G401 (cell line): ENCODE results near the gene ERCC3. TPM values are rescaled to one million over a fixed set of nuclear protein-coding genes. Genes with fewer than 3 reads are reported as not detected.
A peak's percentile ranks its signal among the peaks of the same experiment; 100 is the strongest.

ENCODE experiments used
- DNase-seq: peaks from one replicate; pipeline ENCODE4 v3.0.0-alpha.2; 2015; ENCODE audit warnings: low spot score
- in situ Hi-C: cut with HindIII; loops from 2 replicates; pipeline ENCODE4 v1.10.0; 2016; ENCODE audit warnings: low sequenced_read_pairs, mixed read lengths
- total RNA-seq: library from RNA; depleted of rRNA; stranded (reverse); fragments of >200 nt; shearing (Covaris generic); gene quantifications from 2 replicates; pipeline ENCODE4 v1.2.3, GENCODE V29; 2014; rRNA removed

ERCC3 gene
- total RNA-seq = 38.4 and 54.4 TPM in 2 replicates

DNA sequence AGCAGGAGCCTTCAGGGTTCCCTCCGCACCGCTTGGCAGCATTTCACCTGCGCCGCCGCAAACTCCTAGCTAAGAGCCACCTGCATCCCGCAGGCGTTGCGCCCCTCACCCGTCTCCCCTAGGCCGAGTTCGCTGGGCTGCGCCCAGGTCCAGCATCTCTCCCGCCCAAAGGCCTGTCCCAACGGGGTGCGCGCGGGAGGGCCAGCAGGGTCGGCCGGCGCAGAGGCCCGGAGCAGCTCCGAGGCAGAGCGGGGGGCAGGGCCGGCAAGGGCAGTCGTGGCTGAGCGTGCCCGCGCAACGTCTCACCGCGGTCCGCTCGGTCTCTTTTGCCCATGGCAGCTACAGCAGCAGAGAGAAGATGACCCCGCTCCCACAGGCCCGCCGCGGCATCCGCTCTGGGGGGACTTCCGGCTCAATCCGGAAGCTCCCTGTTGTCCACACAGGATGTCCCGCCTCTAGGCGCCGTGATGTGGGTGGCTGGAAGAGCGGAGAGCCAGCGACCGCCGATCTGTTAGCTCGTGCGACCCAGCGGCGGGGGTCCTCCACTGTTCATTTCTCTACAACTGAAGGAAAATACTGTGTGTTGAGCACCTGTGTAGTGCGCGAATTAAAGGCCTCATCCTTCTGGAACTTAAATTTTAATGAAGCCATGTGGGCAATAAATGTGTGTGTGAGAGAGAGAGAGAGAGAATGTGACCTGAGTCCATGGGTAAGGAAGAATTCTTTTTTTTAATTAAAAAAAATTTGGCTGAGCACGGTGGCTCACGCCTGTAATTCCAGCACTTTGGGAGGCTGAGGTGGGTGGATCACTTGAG, at the start of gene ERCC3:
TSS of gene ERCC3 (minus strand) at position 397 of the 815 bp plus-strand sequence. CDS start at position 334, 63 bp downstream.
- DNase-seq = peak; percentile 88
- in situ Hi-C loops = no loop called here

DNA sequence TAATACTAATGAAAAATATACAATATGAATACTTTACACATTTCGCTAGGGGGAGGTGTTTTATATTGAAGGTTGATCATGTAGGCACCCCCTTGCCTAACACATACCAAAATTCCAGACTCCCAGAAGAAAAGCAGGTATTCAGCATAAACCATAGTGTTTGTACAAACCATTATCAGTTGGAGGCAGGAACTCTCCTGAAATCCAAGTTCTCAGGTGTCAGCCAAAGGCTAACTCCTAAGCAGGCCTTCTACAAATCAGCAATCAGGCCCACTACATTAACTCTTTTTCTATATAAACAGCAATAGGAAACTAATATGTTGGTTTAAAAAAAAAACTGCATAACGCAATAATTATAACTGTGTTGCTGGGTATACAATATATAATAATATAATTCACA, 49.3 kb upstream of the ERCC3 start:
- in situ Hi-C loops = no loop called here
- no peak for DNase-seq

DNA sequence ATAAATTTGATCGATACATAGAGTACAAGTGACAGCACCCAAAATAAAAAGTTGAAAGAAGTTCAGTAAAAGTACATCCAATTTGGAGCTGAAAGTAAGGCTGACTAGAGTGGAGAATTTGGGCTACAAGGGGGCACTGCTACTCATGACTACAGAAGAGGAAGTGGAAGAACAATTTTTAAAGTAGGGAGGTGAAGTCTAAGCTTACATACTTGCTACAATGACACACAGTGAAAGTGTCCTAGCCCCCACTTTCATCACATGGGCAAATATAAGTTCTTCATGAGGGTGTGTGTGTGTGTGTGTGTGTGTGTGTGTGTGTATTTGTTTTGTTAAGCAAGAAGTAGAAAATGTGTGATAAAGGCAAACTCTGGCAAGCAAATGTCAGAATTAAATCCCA, 48.2 kb upstream of the ERCC3 start:
- in situ Hi-C loops = no loop called here
- DNase-seq = no peak

DNA sequence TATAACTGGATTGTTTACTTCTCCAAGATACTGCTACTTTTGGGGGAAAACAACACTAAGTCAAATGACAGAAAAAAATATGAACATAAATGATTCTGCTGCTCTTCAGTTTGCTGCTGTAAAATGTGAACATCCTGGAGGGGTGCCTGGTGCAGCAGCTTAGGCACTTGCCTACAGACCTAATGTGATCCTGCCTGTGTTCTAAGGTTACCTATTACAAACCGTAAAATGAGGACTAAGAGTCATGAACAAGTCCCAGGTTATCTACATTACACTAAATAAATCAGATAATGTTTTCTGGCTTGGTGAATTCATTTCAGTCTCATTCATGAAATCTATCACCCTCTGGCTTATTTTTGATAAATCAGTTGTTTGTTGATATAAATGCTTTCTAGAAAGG, 38.4 kb upstream of the ERCC3 start:
- in situ Hi-C loops = no loop called here
- DNase-seq = no peak

DNA sequence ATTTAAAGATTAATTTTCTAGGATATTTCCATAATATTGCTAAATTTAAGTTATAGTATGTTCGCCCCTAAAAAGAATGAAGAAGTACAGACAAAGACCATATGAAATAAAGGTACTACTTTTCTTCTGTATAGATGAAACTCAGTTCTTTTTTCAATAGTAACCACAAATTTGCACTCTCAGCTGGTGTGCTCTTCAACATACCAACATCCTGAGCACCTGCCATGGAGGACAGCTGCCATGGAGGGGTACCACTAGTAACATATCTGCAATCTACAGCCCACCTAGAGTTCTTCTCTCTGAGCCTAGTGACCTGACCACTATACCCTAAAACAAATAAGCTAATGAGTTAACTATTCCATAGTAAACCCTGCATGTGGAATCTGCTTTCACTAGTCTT, 36.8 kb upstream of the ERCC3 start:
- DNase-seq = no peak
- in situ Hi-C loops = no loop called here

DNA sequence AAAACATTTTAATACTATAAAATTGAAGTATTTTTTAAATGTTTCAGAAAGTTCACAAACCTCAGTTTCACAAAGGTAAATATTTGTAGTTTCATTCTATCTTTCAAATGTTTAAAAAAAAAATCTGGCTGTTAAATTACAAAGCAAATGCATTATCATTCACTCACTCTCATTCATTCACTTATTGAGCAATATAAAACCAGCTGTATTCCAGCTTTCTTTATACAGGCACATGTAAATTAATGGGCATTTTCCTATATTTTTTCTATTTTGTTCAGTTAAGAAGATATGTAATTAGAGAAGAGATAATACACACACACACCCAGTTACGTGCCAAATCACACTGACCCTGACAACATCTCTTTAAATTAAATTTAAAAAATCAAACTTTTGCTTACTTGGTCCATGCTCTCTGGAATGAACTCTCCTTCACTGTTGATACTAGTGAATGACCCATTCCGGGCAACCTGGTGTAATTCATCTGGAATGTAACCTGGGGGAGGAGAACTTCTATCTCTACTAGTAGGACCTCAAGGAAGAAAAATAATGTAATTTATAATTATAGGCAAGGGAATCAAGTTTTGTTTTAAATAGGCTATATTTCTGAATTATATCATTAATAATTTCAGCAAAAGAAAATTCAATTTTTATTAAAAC, 32.5 kb upstream of the ERCC3 start:
- in situ Hi-C loops = no loop called here
- no peak for DNase-seq

DNA sequence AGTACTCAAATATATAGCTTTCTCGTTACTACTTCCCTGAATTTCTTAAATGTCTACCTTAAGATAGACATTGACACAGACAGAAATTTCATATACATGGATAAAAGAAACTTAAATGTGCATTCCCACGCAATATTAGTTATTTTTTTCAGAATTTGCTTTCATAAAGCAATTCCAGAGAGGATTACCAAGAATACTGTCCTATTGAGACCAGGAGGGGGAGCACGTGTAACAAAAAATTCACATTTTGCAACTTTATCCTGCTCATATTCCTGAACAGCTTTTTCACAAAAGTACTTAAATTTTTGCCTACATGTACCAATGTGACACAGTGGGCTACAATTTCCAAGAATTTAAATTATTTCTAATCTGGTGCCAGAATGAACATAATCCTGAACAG, 30.7 kb upstream of the ERCC3 start:
- in situ Hi-C loops = no loop called here
- peak; percentile 33 for DNase-seq

DNA sequence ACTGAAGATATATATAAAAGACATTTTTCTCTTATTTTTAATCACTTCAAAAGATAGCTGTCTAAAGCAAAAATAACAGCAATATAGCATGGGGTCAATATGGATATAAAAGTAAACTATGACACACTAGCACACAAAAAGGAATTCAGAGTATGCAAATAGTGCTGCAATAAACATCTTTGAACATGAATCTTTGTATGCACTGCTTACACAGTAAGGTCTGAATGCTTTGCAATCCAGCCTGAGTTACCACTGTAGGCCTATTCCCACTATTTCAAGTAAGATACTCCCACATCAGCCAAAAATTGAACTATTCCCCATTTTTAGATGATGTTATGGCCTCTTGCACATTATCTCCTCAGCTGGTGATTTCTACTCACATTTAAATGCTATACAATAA, 27.4 kb upstream of the ERCC3 start:
- in situ Hi-C loops = no loop called here
- no peak for DNase-seq

DNA sequence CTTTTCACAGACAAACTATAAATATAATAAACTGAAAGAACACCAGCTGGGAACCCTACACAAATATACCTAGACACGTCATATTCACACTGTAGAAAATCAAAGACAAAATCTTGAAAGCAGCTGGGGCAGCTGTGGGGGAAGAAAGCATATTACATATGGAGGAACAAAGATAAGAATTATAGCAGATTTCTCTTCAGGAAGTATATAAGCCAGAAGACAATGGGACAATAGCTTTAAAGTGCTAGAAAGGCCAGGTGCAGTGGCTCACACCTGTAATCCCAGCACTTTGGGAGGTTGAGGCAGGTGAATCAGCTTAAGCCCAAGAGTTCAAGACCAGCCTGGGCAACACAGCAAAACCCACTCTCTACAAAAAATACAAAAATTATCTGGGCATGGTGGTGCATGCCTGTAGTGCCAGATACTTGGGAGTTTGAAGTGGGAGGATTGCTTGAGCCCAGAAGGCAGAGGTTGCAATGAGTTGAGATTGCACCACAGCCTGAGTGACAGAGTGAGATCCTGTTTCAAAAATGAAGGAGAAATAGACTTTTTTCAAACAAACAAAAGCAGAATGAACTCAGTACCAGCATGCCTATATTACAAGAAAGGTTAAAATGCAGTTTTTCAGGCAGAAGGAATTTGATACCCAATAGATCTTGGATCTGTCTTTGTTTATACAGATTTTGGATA, 26.8 kb upstream of the ERCC3 start:
- in situ Hi-C loops = no loop called here
- DNase-seq = no peak

DNA sequence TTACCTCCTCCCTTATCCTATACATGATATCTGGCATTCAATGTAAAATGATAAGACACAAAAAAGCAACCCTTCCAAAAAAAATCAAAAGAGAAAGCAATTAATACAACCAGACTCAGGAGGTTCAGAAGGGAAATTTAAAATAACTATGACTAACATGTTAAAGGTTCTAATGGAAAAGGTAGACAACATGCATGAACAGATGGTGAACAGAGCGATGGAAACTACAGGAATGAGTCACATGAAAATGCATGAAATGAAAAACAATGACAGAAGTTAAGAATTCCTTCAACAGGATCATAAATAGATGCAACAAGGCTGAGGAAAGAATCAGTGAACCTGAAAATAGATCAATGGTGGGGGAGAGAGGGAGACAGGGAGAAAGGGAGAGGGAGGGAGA, 26.1 kb upstream of the ERCC3 start:
- in situ Hi-C loops = no loop called here
- no peak for DNase-seq

DNA sequence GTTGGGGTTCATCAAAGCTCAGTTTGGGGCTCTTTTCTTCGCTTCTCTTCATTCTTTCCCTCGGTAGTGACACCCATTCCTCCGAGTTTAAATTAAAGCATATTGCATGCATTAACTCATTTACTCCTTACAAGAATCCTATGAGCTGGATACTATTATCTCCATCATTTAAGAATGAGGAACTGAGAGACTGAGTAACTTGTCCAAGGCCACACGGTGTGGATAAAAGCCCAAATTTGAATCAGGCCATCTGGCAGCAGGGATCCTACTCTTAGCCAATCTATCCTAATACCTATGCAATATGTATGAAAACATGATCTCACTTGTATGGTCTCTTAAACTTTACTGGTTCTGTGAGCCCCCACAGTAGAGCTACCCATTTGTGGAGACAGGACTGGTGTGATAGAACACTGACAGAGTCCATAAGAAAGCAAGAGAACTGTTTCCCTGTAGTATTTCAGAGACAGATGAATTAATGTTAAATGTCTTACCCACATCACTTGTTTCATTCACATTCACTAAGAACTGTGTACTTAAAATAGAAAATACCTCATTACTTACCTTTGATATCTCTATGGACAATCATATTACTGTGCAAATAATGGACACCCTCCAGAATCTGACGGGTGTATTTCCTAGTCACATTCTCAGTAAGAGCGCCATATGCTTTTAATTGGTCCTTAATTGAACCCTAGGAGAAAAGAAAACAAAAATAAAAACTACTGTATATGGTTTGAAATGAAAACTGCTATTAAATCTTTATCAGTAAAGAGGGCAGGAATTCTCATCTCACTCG, 20.4 kb upstream of the ERCC3 start:
- in situ Hi-C loops = no loop called here
- peak; percentile 44 for DNase-seq

DNA sequence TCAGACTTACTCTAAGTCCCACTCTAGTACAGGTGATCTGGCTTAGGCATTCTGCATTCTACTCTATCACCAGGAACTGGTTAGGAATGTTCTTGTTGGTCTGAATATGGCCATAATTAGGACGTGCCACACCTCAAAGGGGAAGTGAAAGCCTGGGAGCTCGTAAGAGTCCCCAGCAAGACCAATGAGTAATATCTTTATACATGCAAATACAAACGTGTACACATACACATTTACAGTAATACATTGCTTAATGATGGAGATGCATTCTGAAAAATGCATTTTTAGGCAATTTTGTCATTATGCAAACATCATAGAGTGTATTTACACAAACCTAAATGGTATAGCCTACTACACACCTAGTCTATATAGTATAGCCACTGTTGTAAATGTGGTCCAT, 19.5 kb upstream of the ERCC3 start:
- no peak for DNase-seq
- in situ Hi-C loops = no loop called here

DNA sequence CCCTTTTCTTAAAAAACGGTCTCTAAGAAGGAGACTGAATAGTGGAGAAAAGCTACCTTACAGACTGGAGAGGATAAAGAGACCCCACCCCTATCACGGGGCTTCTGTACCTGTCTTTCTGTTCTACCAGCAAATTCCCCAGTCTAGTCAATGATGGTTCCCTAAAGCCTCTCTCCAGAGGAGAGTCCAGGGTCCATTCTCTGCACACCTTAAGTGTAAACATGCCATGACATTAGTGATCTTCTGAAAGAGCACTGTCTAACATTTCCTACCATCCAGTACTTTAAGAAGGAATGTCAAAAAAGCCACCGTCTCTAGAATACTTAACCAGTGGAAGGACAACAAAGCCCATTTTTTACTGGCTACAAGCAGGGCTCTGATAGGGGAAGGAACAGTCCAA, 17.0 kb upstream of the ERCC3 start:
- in situ Hi-C loops = no loop called here
- no peak for DNase-seq

DNA sequence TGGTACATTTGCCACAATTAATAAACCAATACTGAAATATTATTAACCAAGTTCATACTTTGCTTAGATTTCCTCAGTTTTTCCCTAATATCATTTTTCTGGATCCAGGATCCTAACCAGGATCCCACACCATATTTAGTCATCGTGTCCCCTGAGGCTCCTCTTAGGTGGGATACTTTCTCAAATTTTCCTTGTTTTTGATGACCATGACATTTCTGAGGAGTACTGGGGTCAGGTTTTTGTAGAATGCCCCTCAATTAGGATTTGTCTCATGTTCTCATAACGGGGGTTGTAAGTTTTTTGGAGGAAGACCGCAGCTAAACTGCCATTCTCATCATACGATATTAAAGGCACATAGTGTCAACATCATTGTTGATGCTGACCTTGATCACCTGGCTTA, 15.5 kb upstream of the ERCC3 start:
- no peak for DNase-seq
- in situ Hi-C loops = no loop called here

DNA sequence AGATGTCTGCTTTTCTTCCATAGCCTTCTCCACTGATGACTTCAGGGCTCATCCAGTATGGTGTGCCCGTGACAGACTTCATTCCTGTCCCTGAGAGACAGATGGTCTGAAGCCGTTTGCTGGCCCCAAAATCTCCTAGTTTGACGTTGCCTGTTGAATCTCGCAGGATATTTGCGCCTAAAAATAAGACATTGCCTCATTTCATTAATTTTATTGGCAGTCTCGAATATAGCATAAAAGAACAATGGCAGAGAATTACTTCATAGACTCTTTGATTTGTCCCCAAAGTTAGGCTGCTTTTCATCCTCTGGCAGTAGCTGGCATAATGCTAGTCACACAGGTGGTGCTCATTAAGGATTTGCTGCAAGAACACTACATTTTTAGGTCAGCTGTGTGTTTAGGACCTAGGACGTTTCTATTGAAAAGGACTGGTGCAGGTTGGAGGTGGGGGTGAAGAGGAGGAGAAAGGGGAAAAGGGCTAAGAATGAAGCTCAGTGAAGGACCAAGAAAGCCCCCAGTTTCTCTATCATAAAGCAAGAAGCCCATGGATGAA, 14.7 kb upstream of the ERCC3 start:
- in situ Hi-C loops = no loop called here
- DNase-seq = peak; percentile 70

DNA sequence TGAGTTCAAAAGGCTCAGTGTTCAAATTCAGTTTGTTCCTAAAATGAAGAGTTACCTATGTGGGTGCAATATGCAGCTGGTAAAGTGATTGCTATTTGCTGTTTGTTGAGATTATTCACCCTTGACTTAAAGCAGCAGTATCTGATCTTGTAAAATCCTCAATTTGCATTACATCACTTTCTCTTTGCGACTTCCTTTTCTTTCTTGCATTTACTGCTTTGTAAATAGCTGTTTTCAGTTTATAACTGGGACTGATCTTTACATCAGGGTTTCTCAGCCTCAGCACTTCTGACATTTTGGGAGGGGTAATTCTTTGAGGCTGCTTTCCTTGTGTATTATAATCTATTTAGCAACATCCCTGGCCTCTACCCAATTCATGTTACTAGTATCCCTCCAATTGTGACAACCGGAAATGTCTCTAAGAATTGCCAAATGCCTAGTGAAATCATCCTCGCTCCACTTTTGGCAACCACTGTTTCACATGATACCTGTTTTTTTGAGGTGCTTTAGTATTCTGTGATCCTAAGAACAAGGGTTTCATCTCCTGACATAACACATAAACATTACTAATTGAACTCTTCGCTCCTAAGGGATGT, 12.1 kb upstream of the ERCC3 start:
- DNase-seq = no peak

DNA sequence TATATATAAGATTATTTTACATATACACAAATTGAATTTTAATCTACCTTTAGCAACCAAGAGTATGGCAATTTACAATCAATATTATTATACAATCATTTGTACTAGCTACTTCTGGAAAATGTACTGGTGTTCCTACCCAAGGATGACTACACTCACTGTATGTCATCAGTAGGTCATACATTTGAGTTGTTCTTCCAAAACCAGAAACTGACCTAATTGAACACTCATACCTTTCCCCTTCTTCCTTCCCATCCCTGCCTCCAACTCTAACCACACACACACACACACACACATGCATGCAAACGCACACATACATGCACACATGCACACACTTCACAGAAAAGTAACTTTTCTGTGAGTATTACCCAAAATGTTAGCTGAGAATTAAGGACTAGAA, 8.2 kb upstream of the ERCC3 start:
- no peak for DNase-seq
- in situ Hi-C loops = no loop called here

More for the DNA sequence above, 12.1 kb upstream of the ERCC3 start:
- in situ Hi-C loops = no loop called here

DNA sequence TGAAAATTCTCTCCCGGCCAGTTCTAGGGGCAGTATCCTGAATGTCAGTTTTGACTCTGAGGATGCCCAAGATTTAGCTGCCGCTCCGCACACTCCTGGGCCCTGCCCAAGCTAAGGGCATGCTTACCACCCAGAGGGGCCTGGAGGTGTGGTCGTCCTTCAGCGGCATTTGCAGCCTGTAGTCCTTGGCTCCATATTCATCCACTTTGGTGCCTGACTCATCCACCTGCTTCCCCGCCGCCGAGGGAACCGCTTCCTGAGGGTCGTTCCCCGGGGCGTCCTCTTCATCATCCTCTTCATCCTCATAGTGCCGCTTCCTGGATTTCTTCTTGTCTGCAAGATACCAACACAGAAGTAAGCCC, 577 bp downstream of the ERCC3 start:
- in situ Hi-C loops = no loop called here
- DNase-seq = no peak

DNA sequence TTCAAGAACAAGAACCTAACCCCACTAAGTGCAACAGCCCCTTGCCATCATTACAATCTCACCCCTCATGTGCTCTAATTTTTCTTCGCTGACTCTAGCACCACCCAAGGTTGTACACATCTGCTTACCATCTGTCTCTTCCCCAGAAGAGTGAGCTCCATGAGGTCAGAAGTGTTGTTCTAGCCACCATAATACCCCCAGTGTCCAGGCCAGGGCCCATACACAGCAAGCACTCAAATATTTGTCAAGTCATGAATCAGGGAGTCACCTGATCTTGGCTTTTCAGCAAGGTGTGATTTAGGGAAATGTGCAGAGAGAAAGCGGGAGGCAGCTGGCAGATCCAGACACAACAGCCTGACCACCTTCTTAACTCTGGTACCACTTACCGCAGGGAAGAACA, 5.7 kb downstream of the ERCC3 start:
- in situ Hi-C loops = no loop called here
- DNase-seq = no peak
